H9 (cell line): ENCODE results near the gene UNC13C. TPM values are rescaled to one million over a fixed set of nuclear protein-coding genes. Genes with fewer than 3 reads are reported as not detected.

Experiments used
- DNase-seq: peaks from one replicate; pipeline ENCODE4 v3.0.0-alpha.2; 2017
- H2AFZ ChIP-seq: one replicate; pipeline ENCODE4 v1.6.1; 2013; ENCODE audit warnings: mild to moderate bottlenecking, low read length, control low read depth, moderate library complexity
- H2AK5ac ChIP-seq: 2 replicates; pipeline ENCODE4 v1.6.1; 2013; ENCODE audit warnings: low read length, control low read depth, mixed read lengths; ENCODE audit not compliant: insufficient read length
- H2BK120ac ChIP-seq: one replicate; pipeline ENCODE4 v1.6.1; 2013; ENCODE audit warnings: low read depth, mild to moderate bottlenecking, low read length, control low read depth, inconsistent platforms; ENCODE audit not compliant: poor library complexity, severe bottlenecking
- H2BK12ac ChIP-seq: 2 replicates; pipeline ENCODE4 v1.6.1; 2013; ENCODE audit warnings: low read length, control low read depth, mixed read lengths, low read depth; ENCODE audit not compliant: insufficient read length
- H2BK15ac ChIP-seq: 2 replicates; pipeline ENCODE4 v1.6.1; 2013; ENCODE audit warnings: low read depth, low read length, control low read depth
- H2BK20ac ChIP-seq: one replicate; pipeline ENCODE4 v1.6.1; 2013; ENCODE audit warnings: low read depth, mild to moderate bottlenecking, low read length, control low read depth, inconsistent platforms; ENCODE audit not compliant: poor library complexity, severe bottlenecking
- H2BK5ac ChIP-seq: 2 replicates; pipeline ENCODE4 v1.6.1; 2013; ENCODE audit warnings: low read length, control low read depth, mixed read lengths; ENCODE audit not compliant: insufficient read length
- H3K14ac ChIP-seq: 2 replicates; pipeline ENCODE4 v1.6.1; 2013; ENCODE audit warnings: low read length, control low read depth; ENCODE audit not compliant: insufficient read depth
- H3K18ac ChIP-seq: 2 replicates; pipeline ENCODE4 v1.6.1; 2013; ENCODE audit warnings: low read depth, mild to moderate bottlenecking, mixed read lengths, low read length, control low read depth; ENCODE audit not compliant: insufficient read length
- H3K23ac ChIP-seq: 2 replicates; pipeline ENCODE4 v1.6.1; 2013; ENCODE audit warnings: low read length, control low read depth, mixed read lengths, low read depth; ENCODE audit not compliant: insufficient read length
- H3K23me2 ChIP-seq: 2 replicates; pipeline ENCODE4 v1.6.1; 2013; ENCODE audit warnings: low read depth, mild to moderate bottlenecking, mixed read lengths, low read length, control low read depth; ENCODE audit not compliant: insufficient read length, poor library complexity, severe bottlenecking
- H3K27ac ChIP-seq: 2 replicates; pipeline ENCODE4 v1.5.1; 2013; ENCODE audit warnings: low read length, control low read depth, mixed read lengths, low read depth; ENCODE audit not compliant: insufficient read length
- H3K27me3 ChIP-seq: 2 replicates; pipeline ENCODE4 v1.6.1; 2013; ENCODE audit warnings: low read length, control low read depth, inconsistent platforms; ENCODE audit not compliant: insufficient read depth
- H3K4ac ChIP-seq: 2 replicates; pipeline ENCODE4 v1.6.1; 2013; ENCODE audit warnings: low read depth, mild to moderate bottlenecking, control low read depth, inconsistent platforms, low read length, moderate library complexity
- H3K4me1 ChIP-seq: 2 replicates; pipeline ENCODE4 v1.6.1; 2013; ENCODE audit warnings: low read length, control low read depth, inconsistent platforms; ENCODE audit not compliant: insufficient read depth
- H3K4me2 ChIP-seq: 2 replicates; pipeline ENCODE4 v1.6.1; 2013; ENCODE audit warnings: low read length, control low read depth, mixed read lengths; ENCODE audit not compliant: insufficient read length, insufficient read depth
- H3K56ac ChIP-seq: 2 replicates; pipeline ENCODE4 v1.6.1; 2013; ENCODE audit warnings: low read depth, mild to moderate bottlenecking, mixed read lengths, low read length, control low read depth; ENCODE audit not compliant: insufficient read length
- H3K79me1 ChIP-seq: 2 replicates; pipeline ENCODE4 v1.6.1; 2013; ENCODE audit warnings: low read depth, mild to moderate bottlenecking, moderate library complexity, low read length, control low read depth, inconsistent platforms; ENCODE audit not compliant: insufficient read depth, poor library complexity, severe bottlenecking
- H3K79me2 ChIP-seq: 2 replicates; pipeline ENCODE4 v1.6.1; 2013; ENCODE audit warnings: low read length, control low read depth, inconsistent platforms; ENCODE audit not compliant: insufficient read depth
- H3K9ac ChIP-seq: 2 replicates; pipeline ENCODE4 v1.6.1; 2013; ENCODE audit warnings: low read length, control low read depth, mixed read lengths; ENCODE audit not compliant: insufficient read length; ENCODE audit errors: extremely low read depth
- H3K9me3 ChIP-seq: one replicate; pipeline ENCODE4 v1.6.1; 2013; ENCODE audit warnings: low read depth, low read length, inconsistent platforms; ENCODE audit not compliant: control insufficient read depth
- H3T11ph ChIP-seq: one replicate; pipeline ENCODE4 v1.6.1; 2013; ENCODE audit warnings: mild to moderate bottlenecking, low read length, control low read depth, inconsistent platforms
- H4K20me1 ChIP-seq: one replicate; pipeline ENCODE4 v1.6.1; 2013; ENCODE audit not compliant: control insufficient read depth, insufficient read length, insufficient read depth
- H4K5ac ChIP-seq: 2 replicates; pipeline ENCODE4 v1.6.1; 2013; ENCODE audit warnings: low read depth, mild to moderate bottlenecking, mixed read lengths, low read length, control low read depth; ENCODE audit not compliant: insufficient read length
- H4K8ac ChIP-seq: replicated peaks from 2 replicates; pipeline ENCODE4 v1.6.1; 2013; ENCODE audit warnings: low read length, control low read depth, mixed read lengths, low read depth; ENCODE audit not compliant: insufficient read length
- H4K91ac ChIP-seq: 2 replicates; pipeline ENCODE4 v1.6.1; 2013; ENCODE audit warnings: low read depth, mild to moderate bottlenecking, moderate library complexity, mixed read lengths, low read length, control low read depth; ENCODE audit not compliant: insufficient read length
- H3K27ac Mint-ChIP-seq, 3 experiments: 2 replicates in 2 of 3; 3 replicates in 1 of 3; pipeline ENCODE4 v1.8.0; 2020 to 2021; ENCODE audit warnings: mixed read lengths in 3 of 3, mild to moderate bottlenecking in 1 of 3, moderate library complexity in 1 of 3
- H3K27me3 Mint-ChIP-seq: 2 replicates; pipeline ENCODE4 v1.8.0; 2021; ENCODE audit warnings: low read depth, mild to moderate bottlenecking, moderate library complexity, mixed read lengths
- H3K36me3 Mint-ChIP-seq, 3 experiments: 2 replicates in 2 of 3; 3 replicates in 1 of 3; pipeline ENCODE4 v1.8.0; 2020 to 2021; ENCODE audit warnings: low read depth in 3 of 3, mixed read lengths in 3 of 3; ENCODE audit not compliant: insufficient read depth in 1 of 3
- H3K4me1 Mint-ChIP-seq, 2 experiments: 2 replicates each; pipeline ENCODE4 v1.8.0; 2020; ENCODE audit warnings: mixed read lengths in 2 of 2
- H3K4me3 Mint-ChIP-seq, 2 experiments: 2 replicates in 1 of 2; 3 replicates in 1 of 2; pipeline ENCODE4 v1.8.0; 2020 to 2021; ENCODE audit warnings: mild to moderate bottlenecking in 2 of 2, mixed read lengths in 2 of 2, moderate library complexity in 1 of 2
- H3K9me3 Mint-ChIP-seq, 2 experiments: 2 replicates in 1 of 2; 3 replicates in 1 of 2; pipeline ENCODE4 v1.8.0; 2020; ENCODE audit warnings: mild to moderate bottlenecking in 2 of 2, mixed read lengths in 2 of 2, moderate library complexity in 1 of 2
- WGBS: extraction: QIAGEN DNeasy Blood & Tissue Kit; methylation state at CpG from one replicate; pipeline ENCODE4 v1.1.7; 2013; ENCODE audit warnings: missing lambda C conversion rate, low lambda C conversion rate, mixed read lengths; ENCODE audit not compliant: insufficient read length; ENCODE audit errors: extremely low coverage; 5-methylcytosine and 5-hydroxymethylcytosine counted together
- total RNA-seq: library from RNA; stranded (reverse); gene quantifications from 2 replicates; pipeline ENCODE4 v1.2.1, GENCODE V29; 2021
- TF ChIP-seq, protein P1 (sequence below): fragments of 200-600 bp; sonication (generic); conservative IDR thresholded peaks from 3 replicates; pipeline ENCODE4 v1.8.0; 2021; ENCODE audit warnings: antibody characterized with exemption, mild to moderate bottlenecking

The UNC13C gene
- total RNA-seq, 1 experiment from 2014 or later: 0.02 TPM

- Histone ChIP-seq H3K79me2 (no peaks in the 10 kb centered on the region), H2BK5ac (no peak overlapping the region), H3T11ph (no peak overlapping the region), H3K23ac (no peak overlapping the region), H3K14ac (no peak overlapping the region), H4K91ac (no peak overlapping the region), H3K4me1 (no peaks in the 10 kb centered on the region), H2AFZ (no peak overlapping the region), H3K27me3 (no peaks in the 10 kb centered on the region), H2AK5ac (no peak overlapping the region), H4K20me1 (no peaks in the 10 kb centered on the region), H3K9me3 (no peaks in the 10 kb centered on the region), H4K8ac (no peak overlapping the region), H3K23me2 (no peaks in the 10 kb centered on the region), H3K79me1 (no peaks in the 10 kb centered on the region), H2BK15ac (no peak overlapping the region), H3K9ac (no peak overlapping the region), H3K56ac (no peak overlapping the region), H3K27ac (no peak overlapping the region), H2BK120ac (no peak overlapping the region), H3K4ac (no peak overlapping the region), H3K4me2 (no peak overlapping the region), H4K5ac (no peak overlapping the region), H3K18ac (no peak overlapping the region), H2BK20ac (no peak overlapping the region), H2BK12ac (no peak overlapping the region)
- Mint-ChIP-seq H3K27ac (no peak overlapping the region), H3K27me3 (no peaks in the 10 kb centered on the region), H3K4me1 (no peaks in the 10 kb centered on the region), H3K36me3 (no peaks in the 10 kb centered on the region), H3K9me3 (no peaks in the 10 kb centered on the region), H3K4me3 (no peak overlapping the region)
- TF ChIP-seq, protein P1, sequence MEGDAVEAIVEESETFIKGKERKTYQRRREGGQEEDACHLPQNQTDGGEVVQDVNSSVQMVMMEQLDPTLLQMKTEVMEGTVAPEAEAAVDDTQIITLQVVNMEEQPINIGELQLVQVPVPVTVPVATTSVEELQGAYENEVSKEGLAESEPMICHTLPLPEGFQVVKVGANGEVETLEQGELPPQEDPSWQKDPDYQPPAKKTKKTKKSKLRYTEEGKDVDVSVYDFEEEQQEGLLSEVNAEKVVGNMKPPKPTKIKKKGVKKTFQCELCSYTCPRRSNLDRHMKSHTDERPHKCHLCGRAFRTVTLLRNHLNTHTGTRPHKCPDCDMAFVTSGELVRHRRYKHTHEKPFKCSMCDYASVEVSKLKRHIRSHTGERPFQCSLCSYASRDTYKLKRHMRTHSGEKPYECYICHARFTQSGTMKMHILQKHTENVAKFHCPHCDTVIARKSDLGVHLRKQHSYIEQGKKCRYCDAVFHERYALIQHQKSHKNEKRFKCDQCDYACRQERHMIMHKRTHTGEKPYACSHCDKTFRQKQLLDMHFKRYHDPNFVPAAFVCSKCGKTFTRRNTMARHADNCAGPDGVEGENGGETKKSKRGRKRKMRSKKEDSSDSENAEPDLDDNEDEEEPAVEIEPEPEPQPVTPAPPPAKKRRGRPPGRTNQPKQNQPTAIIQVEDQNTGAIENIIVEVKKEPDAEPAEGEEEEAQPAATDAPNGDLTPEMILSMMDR: no peak
- no CpG with 5 or more reads among the region's 2 CpGs for WGBS
- no peak for DNase-seq
Measured at GRCh38 chr15:54109014-54109413, 130.8 kb downstream of the UNC13C start.
